Endodermal cell (in vitro differentiated cells): ENCODE results near the gene CAMTA1. TPM values are rescaled to one million over a fixed set of nuclear protein-coding genes. Genes with fewer than 3 reads are reported as not detected.
"Not testable (repeated sequence)": the region's sequence is repeated elsewhere in the genome, so short reads cannot be mapped to it uniquely, and the experiment has no call there.

Experiments used
- DNase-seq: peaks from one replicate; pipeline ENCODE4 v3.0.0-alpha.2; 2017
- H3K27ac ChIP-seq: 2 replicates; pipeline ENCODE4 v1.5.1; 2013; ENCODE audit warnings: mild to moderate bottlenecking, low read depth, low read length, moderate library complexity
- H3K27me3 ChIP-seq: 2 replicates; pipeline ENCODE4 v1.6.1; 2013; ENCODE audit warnings: mild to moderate bottlenecking, low read length, moderate library complexity; ENCODE audit not compliant: insufficient read depth, control insufficient read depth, poor library complexity, severe bottlenecking
- H3K36me3 ChIP-seq: 2 replicates; pipeline ENCODE4 v1.7.0; 2013; ENCODE audit warnings: mild to moderate bottlenecking, low read length, moderate library complexity; ENCODE audit not compliant: control insufficient read depth, insufficient read depth
- H3K4me1 ChIP-seq: one replicate; pipeline ENCODE4 v1.7.0; 2013; ENCODE audit warnings: low read length; ENCODE audit not compliant: control insufficient read depth, insufficient read depth
- H3K4me3 ChIP-seq: 2 replicates; pipeline ENCODE4 v1.5.1; 2013; ENCODE audit warnings: mild to moderate bottlenecking, low read length, moderate library complexity
- H3K9ac ChIP-seq: 2 replicates; pipeline ENCODE4 v1.6.1; 2013; ENCODE audit warnings: mild to moderate bottlenecking, low read length, moderate library complexity; ENCODE audit not compliant: poor library complexity, severe bottlenecking; ENCODE audit errors: extremely low read depth
- H3K9me3 ChIP-seq: 2 replicates; pipeline ENCODE4 v1.6.1; 2013; ENCODE audit warnings: mild to moderate bottlenecking, low read length, moderate library complexity; ENCODE audit not compliant: control insufficient read depth
- H3K27ac Mint-ChIP-seq: 2 replicates; pipeline ENCODE4 v1.8.0; 2020; ENCODE audit warnings: mixed read lengths
- H3K27me3 Mint-ChIP-seq: 2 replicates; pipeline ENCODE4 v1.8.0; 2021; ENCODE audit warnings: mild to moderate bottlenecking, mixed read lengths; ENCODE audit not compliant: insufficient read depth
- H3K36me3 Mint-ChIP-seq: 2 replicates; pipeline ENCODE4 v1.8.0; 2020; ENCODE audit warnings: low read depth, mixed read lengths
- H3K4me1 Mint-ChIP-seq: 2 replicates; pipeline ENCODE4 v1.8.0; 2020; ENCODE audit warnings: mixed read lengths
- H3K4me3 Mint-ChIP-seq: 2 replicates; pipeline ENCODE4 v1.8.0; 2020; ENCODE audit warnings: mild to moderate bottlenecking, moderate library complexity, mixed read lengths
- H3K9me3 Mint-ChIP-seq: 2 replicates; pipeline ENCODE4 v1.8.0; 2020; ENCODE audit warnings: mild to moderate bottlenecking, mixed read lengths
- WGBS, 2 experiments: methylation state at CpG; one replicate each; pipeline versions ENCODE4 v1.1.5 to v1.1.7; 2013; ENCODE audit warnings: missing lambda C conversion rate in 2 of 2, mixed read lengths in 1 of 2; ENCODE audit not compliant: insufficient coverage in 1 of 2, insufficient read length in 1 of 2; 5-methylcytosine and 5-hydroxymethylcytosine counted together
- total RNA-seq, 2 donors: library from RNA; stranded (reverse); fragmentation: NEBNext Ultra II Directional in 1 of 2; extraction: Animal tissue kit (Norgen Biotek cat#: 25700) in 1 of 2; gene quantifications; 2 replicates in 1 of 2; 3 replicates in 1 of 2; pipeline ENCODE4 v1.2.1, GENCODE V29; 2021
- TF ChIP-seq, protein P1 (sequence below): fragments of 200-600 bp; sonication (generic); conservative IDR thresholded peaks from 2 replicates; pipeline ENCODE4 v1.5.0; 2021; ENCODE audit warnings: antibody characterized with exemption, mild to moderate bottlenecking

Gene CAMTA1
- total RNA-seq, 2 donors from 2014 or later = 123 to 137 TPM

DNA sequence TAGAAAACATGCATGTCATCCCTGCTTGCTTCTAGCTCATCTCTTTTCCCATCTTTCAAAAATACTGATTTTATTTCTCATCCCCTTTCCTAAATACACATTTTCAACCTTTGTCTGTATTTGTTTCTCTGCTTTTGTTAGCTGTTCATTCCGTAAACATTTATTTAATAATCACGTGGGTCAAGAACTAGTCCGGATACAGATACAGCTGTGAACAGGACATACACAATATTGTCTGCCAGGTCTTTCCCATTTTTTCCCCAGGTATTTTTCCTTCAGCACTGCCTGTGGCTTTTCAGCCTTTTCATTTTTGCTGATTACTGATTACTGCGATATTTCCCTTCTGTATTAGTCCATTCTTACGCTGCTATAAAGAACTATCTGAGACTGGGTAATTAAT lies 1004.6 kb downstream of the CAMTA1 start:
- Mint-ChIP-seq H3K36me3 (peaks cover 68% of the 10 kb centered on the region), H3K9me3 (peaks cover 51% of the 10 kb centered on the region), H3K27ac (no peak overlapping the region), H3K4me1 (no peaks in the 10 kb centered on the region), H3K27me3 (peaks cover 8% of the 10 kb centered on the region), H3K4me3 (no peak overlapping the region)
- WGBS, 2 experiments = 86 to 87% methylated on average over 4 to 5 of the region's 5 CpGs
- H3K4me3 ChIP-seq = peak overlapping the region; percentile 41
- no peak for DNase-seq
- H3K4me1 ChIP-seq = no peaks in the 10 kb centered on the region
- no peaks in the 10 kb centered on the region for H3K27me3 ChIP-seq
- peaks cover 46% of the 10 kb centered on the region for H3K9me3 ChIP-seq
- peaks cover 20% of the 10 kb centered on the region for H3K36me3 ChIP-seq
- no peak overlapping the region for H3K27ac ChIP-seq
- TF ChIP-seq, protein P1, sequence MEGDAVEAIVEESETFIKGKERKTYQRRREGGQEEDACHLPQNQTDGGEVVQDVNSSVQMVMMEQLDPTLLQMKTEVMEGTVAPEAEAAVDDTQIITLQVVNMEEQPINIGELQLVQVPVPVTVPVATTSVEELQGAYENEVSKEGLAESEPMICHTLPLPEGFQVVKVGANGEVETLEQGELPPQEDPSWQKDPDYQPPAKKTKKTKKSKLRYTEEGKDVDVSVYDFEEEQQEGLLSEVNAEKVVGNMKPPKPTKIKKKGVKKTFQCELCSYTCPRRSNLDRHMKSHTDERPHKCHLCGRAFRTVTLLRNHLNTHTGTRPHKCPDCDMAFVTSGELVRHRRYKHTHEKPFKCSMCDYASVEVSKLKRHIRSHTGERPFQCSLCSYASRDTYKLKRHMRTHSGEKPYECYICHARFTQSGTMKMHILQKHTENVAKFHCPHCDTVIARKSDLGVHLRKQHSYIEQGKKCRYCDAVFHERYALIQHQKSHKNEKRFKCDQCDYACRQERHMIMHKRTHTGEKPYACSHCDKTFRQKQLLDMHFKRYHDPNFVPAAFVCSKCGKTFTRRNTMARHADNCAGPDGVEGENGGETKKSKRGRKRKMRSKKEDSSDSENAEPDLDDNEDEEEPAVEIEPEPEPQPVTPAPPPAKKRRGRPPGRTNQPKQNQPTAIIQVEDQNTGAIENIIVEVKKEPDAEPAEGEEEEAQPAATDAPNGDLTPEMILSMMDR = no peak
- H3K9ac ChIP-seq = no peak overlapping the region

DNA sequence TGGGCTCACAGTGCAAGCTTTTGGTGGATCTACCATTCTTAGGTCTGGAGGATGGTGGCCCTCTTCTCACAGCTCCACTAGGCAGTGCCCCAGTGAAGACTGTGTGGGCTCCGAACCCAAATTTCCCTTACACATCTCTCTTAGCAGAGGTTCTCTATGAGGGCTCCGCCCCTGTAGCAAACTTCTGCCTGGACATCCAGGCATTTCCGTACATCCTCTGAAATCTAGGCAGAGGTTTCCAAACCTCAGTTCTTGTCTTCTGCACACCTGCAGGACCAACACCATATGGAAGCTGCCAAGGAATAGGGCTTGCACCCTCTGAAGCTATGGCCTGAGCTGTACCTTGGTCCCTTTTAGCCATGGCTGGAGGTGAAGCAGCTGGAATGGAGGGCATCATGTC lies 1005.8 kb downstream of the CAMTA1 start:
- H3K4me1 ChIP-seq, H3K27me3 ChIP-seq, H3K4me1 Mint-ChIP-seq, H3K4me3 Mint-ChIP-seq, H3K27ac Mint-ChIP-seq, H3K27ac ChIP-seq, DNase-seq, H3K9ac ChIP-seq, H3K27me3 Mint-ChIP-seq, H3K4me3 ChIP-seq: not testable (repeated sequence)
- peaks cover 14% of the 10 kb centered on the region for H3K36me3 ChIP-seq
- peaks cover 39% of the 10 kb centered on the region for H3K9me3 ChIP-seq
- peaks cover 41% of the 10 kb centered on the region for H3K9me3 Mint-ChIP-seq
- WGBS, 2 experiments = 91 to 97% methylated on average over 3 of the region's 3 CpGs
- H3K36me3 Mint-ChIP-seq = peaks cover 60% of the 10 kb centered on the region

DNA sequence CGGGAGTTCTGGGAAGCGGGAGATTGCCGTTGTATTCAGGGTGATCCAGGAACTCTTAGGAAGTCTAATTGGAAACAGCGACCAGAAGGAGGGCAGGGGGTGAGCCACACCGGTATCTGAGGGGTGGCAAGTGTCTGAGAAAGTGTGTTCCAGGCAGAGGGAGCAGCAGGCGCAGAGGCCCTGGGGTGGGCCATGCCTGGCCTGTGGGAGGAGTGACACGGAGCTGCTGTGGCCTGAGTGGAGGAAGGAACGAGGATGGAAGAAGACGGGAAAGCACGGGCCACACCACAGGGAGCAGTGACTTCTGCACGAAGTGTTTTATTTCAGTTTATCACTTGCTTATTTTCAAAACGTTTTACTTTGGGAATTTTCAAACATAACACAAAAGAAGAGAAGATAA lies 1010.2 kb downstream of the CAMTA1 start:
- H3K27me3 ChIP-seq = no peaks in the 10 kb centered on the region
- H3K27ac ChIP-seq = no peak overlapping the region
- peaks cover 6% of the 10 kb centered on the region for H3K36me3 ChIP-seq
- Mint-ChIP-seq H3K27ac (no peak overlapping the region), H3K9me3 (peaks cover 27% of the 10 kb centered on the region), H3K4me3 (no peak overlapping the region), H3K4me1 (no peaks in the 10 kb centered on the region), H3K36me3 (peaks cover 34% of the 10 kb centered on the region), H3K27me3 (no peaks in the 10 kb centered on the region)
- no peak overlapping the region for H3K4me3 ChIP-seq
- no peaks in the 10 kb centered on the region for H3K4me1 ChIP-seq
- TF ChIP-seq, protein P1 = no peak
- 84 to 89% methylated on average over 7 to 12 of the region's 12 CpGs for WGBS, 2 experiments
- H3K9ac ChIP-seq = no peak overlapping the region
- peaks cover 20% of the 10 kb centered on the region for H3K9me3 ChIP-seq
- DNase-seq = no peak

DNA sequence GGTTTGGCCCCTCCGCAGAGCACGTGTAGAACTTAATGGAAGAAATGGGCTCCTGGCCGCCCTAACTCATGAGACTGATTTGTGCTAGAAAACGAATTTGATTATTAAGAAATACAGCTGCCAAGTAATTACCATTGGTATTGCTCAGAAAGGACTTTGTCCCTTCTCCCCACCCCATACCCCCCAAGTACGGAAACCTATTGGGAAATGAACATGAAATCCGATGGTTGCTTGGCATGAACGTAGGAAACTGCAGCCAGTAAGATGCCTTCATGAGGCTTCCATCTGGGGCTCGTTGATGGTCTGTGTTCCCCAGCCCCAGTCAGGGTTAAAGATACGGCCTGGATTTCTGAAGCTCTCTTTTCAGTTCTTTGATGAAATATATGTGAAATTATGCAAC lies 1020.2 kb downstream of the CAMTA1 start:
- no peak overlapping the region for H3K9ac ChIP-seq
- no peaks in the 10 kb centered on the region for H3K4me1 ChIP-seq
- no peaks in the 10 kb centered on the region for H3K9me3 ChIP-seq
- Mint-ChIP-seq H3K4me1 (no peaks in the 10 kb centered on the region), H3K27ac (no peak overlapping the region), H3K27me3 (no peaks in the 10 kb centered on the region), H3K36me3 (peaks cover 5% of the 10 kb centered on the region), H3K4me3 (no peak overlapping the region), H3K9me3 (no peaks in the 10 kb centered on the region)
- no peak overlapping the region for H3K27ac ChIP-seq
- TF ChIP-seq, protein P1 = no peak
- 89 to 90% methylated on average over 8 to 9 of the region's 9 CpGs for WGBS, 2 experiments
- DNase-seq = no peak
- no peaks in the 10 kb centered on the region for H3K36me3 ChIP-seq
- no peaks in the 10 kb centered on the region for H3K27me3 ChIP-seq
- H3K4me3 ChIP-seq = no peak overlapping the region
